Omental fat pad (tissue), 4 donors: Measurements from ENCODE around the gene CEP131. TPM values are rescaled to one million over a fixed set of nuclear protein-coding genes. Genes with fewer than 3 reads are reported as not detected.

Experiments used
- ATAC-seq: fragments of 150-250 bp; one replicate; pipeline ENCODE4 v1.9.1; 2016; ENCODE audit warnings: mild to moderate bottlenecking, moderate library complexity; ENCODE audit not compliant: low FRiP score
- DNase-seq: peaks from one replicate; pipeline ENCODE4 v3.0.0-alpha.2; 2019; ENCODE audit warnings: low spot score
- CTCF ChIP-seq, 3 donors: fragments of 450-650 bp; IDR thresholded peaks; one replicate each; pipeline ENCODE4 v1.5.1; 2016 to 2017; ENCODE audit warnings: antibody characterized with exemption in 3 of 3, mild to moderate bottlenecking in 3 of 3, moderate library complexity in 2 of 3
- total RNA-seq, 4 donors: library from RNA; depleted of rRNA; stranded (reverse); fragments of >200 nt; gene quantifications; one replicate each; pipeline ENCODE4 v1.1.0, GENCODE V29; 2016

Gene CEP131
- total RNA-seq, 4 donors from 2014 or later: 3.0 to 11.5 (median 5.6) TPM

- no peak for DNase-seq
- no peak for ATAC-seq
- TF ChIP-seq CTCF (IDR thresholded peaks at IDR 0.05): no peak
Observed at GRCh38 chr17:81191116-81191515, 31.6 kb downstream of the CEP131 start.

GRCh38 chr17:81190591-81190990 is 32.2 kb downstream of the CEP131 start:
- DNase-seq (no peak), ATAC-seq (no peak)
- no peak for TF ChIP-seq CTCF (IDR thresholded peaks at IDR 0.05)

GRCh38 chr17:81189670-81190530 is 32.9 kb downstream of the CEP131 start:
- no peak for DNase-seq
- ATAC-seq: peak; percentile 5
- no peak for TF ChIP-seq CTCF (IDR thresholded peaks at IDR 0.05)

- TF ChIP-seq CTCF (IDR thresholded peaks at IDR 0.05): no peak
- ATAC-seq (no peak), DNase-seq (no peak)
Observed at GRCh38 chr17:81189016-81189415, 33.7 kb downstream of the CEP131 start.

GRCh38 chr17:81188491-81188840 is 34.3 kb downstream of the CEP131 start:
- TF ChIP-seq CTCF (IDR thresholded peaks at IDR 0.05): no peak
- DNase-seq (no peak), ATAC-seq (no peak)

- TF ChIP-seq CTCF (IDR thresholded peaks at IDR 0.05): no peak
- ATAC-seq (no peak), DNase-seq (no peak)
Observed at GRCh38 chr17:81187586-81188490, 34.9 kb downstream of the CEP131 start.
